Measurements from ENCODE around the gene ODF4. TPM values are rescaled to one million over a fixed set of nuclear protein-coding genes. Genes with fewer than 3 reads are reported as not detected.

ODF4 gene, protein sequence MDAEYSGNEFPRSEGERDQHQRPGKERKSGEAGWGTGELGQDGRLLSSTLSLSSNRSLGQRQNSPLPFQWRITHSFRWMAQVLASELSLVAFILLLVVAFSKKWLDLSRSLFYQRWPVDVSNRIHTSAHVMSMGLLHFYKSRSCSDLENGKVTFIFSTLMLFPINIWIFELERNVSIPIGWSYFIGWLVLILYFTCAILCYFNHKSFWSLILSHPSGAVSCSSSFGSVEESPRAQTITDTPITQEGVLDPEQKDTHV
- total RNA-seq, result not detected in 2 replicates
- not detected for polyA plus RNA-seq (2012)

DNA sequence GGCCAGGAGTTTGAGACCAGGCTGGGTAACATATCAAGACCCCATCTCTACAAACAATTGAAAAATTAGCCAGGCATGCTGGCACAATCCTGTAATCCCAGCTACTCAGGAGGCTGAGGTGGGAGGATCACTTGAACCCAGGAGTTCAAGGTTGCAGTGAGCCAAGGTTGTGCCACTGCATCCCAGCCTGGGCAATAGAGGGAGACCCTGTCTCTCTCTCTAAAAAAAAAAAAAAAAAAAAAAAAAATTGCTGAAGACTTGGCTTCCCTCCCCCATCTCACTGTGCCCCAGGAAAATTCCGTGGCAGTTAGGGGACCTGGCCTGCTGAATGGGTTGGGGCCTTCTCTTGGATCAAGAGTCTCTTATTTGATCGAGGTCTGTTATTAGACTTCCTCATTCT, at the start of gene ODF4:
ODF4 (plus strand) TSS at position 301 of the 400 bp plus-strand sequence. CDS start 212 bp downstream, outside the sequence.
- no peak for DNase-seq (ENCODE audit: low read depth)

DNA sequence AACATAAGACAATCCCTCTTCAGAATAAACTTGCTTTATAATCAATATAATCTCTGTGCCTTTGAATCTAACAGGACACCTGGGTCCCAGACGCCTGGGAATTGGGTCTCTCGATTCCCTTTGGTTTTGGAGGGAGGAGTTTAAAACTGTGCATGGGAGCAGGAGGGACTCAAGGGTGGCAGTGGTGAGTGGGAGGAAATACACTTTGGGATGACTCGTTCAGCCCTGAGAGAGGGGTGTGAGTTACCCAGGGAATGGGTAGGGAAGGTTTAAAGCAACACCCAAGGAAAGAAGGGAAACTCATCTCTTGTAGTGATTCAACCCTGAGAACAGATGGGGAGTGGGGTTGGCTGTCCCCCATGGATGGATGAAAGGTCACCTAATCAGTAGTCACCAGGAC, 49.6 kb upstream of the ODF4 start:
- no peak for DNase-seq (ENCODE audit: low read depth)

- no peak for DNase-seq (ENCODE audit: low read depth)
Measured at GRCh38 chr17:8292639-8293395, 46.8 kb upstream of the ODF4 start.

DNA sequence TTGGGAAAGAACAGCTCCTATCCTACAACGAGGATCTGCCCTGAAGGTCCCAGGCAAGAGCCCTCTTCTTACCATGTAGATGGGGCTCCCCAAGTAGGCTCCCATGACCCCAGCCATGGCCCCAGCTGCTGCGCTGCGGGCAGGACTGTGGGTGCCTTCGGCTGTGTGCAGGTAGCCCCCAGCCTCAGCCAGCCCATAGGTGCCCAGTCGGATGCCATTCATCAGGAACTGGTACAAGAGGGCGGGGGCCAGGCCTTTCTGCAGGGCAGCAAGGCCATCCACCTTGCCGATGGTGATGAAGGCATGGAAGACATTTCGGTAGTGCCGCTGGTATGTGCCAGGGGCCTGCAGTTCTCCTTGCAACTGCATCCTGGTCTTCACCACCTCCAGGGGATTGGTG, 45.3 kb upstream of the ODF4 start:
- DNase-seq (ENCODE audit: low read depth), result no peak

GRCh38 chr17:8294814-8295316, 44.8 kb upstream of the ODF4 start:
- DNase-seq (ENCODE audit: low read depth), result no peak

GRCh38 chr17:8300226-8300625, 39.4 kb upstream of the ODF4 start:
- no peak for DNase-seq (ENCODE audit: low read depth)

GRCh38 chr17:8300627-8301242, 38.9 kb upstream of the ODF4 start:
- DNase-seq (ENCODE audit: low read depth), result peak; percentile 72

GRCh38 chr17:8310601-8311123, 29.0 kb upstream of the ODF4 start:
- DNase-seq (ENCODE audit: low read depth), result no peak

DNA sequence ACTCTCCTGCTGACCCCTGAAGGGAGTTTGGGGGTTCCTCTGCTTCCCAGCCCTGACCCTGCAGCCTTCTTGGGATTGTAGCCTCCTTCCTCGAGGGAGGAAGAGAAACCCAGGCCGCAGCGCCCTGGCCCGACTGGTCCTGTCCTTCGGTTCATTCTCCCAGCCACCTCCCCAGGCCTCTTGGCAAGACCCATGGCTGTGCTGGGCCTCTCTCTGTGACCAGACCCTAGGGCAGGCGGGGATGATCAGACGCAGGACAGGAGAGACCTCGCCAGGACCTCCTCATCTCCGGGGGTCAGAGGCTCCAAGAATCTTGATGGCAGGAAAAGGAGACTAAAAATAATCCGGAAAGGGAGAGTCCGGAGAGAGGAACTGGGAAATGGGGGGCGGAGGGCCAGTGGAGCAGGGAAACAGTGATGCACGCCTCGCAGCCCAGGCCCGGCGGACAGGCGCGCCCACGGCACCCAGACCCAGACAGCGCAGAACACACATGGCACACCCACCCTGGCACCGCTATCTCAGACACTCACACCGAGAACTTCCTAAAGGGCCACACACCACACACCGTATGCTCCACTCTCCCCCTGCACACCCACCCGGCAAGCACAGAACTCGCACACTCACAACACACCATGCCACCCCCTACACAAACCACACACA, 28.4 kb upstream of the ODF4 start:
- DNase-seq (ENCODE audit: low read depth), result no peak

DNA sequence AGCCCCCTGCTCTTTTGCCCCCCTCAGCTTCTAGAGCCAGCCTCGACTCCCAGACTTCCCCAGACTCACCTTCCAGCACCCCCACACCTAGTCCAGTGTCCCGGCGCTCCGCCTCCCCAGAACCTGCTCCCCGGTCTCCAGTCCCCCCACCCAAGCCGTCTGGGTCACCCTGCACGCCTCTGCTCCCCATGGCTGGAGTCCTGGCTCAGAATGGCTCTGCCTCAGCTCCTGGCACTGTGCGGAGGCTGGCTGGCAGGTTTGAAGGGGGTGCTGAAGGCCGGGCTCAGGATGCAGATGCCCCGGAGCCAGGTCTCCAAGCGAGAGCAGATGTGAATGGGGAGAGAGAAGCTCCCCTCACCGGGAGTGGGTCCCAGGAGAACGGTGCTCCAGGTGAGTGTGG, 27.4 kb upstream of the ODF4 start:
- no peak for DNase-seq (ENCODE audit: low read depth)

GRCh38 chr17:8312726-8313600, 26.7 kb upstream of the ODF4 start:
- no peak for DNase-seq (ENCODE audit: low read depth)

DNA sequence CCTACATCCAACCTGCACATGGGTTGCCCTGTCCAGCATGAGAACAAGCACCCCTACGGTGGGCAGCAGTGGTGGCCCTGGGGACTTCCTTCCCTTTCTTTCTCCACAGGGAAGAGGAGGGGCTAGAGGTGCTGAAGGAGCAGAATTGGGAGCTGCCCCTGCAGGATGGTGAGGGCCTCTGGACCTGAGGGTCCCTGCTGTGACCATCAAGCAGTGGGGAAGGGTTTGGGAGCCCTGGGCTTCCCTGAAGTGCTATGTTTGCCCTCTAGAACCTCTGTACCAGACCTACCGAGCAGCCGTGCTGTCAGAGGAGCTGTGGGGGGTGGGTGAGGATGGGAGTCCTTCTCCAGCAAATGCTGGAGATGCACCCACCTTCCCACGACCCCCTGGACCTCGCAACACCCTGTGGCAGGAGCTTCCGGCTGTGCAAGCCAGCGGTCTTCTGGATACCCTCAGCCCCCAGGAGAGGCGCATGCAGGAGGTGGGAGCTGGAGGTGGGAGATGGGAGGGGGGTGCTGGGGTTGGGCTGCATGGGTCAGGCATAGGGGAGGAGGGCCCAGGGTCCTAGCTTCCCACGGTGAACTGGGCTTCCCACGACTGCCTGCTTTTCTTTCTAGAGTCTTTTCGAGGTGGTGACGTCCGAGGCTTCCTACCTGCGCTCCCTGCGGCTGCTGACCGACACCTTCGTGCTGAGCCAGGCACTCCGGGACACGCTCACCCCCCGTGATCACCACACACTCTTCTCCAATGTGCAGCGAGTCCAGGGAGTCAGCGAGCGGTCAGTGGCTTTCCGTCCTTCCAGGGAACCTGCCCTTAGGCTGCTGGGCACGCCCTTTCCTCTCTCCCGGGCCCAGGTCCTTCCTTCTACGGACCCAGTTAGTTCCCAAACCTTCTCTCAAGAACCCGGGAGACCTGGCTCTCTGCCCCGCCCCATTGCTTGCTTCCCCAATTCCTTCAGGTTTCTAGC, 24.6 kb upstream of the ODF4 start:
- no peak for DNase-seq (ENCODE audit: low read depth)

GRCh38 chr17:8315764-8316217, 23.8 kb upstream of the ODF4 start:
- no peak for DNase-seq (ENCODE audit: low read depth)

- no peak for DNase-seq (ENCODE audit: low read depth)
Measured at GRCh38 chr17:8318010-8318935, 21.4 kb upstream of the ODF4 start.

GRCh38 chr17:8320262-8320661, 19.4 kb upstream of the ODF4 start:
- DNase-seq (ENCODE audit: low read depth), result no peak

GRCh38 chr17:8320990-8321389, 18.6 kb upstream of the ODF4 start:
- DNase-seq (ENCODE audit: low read depth), result no peak

GRCh38 chr17:8322061-8322460, 17.6 kb upstream of the ODF4 start:
- no peak for DNase-seq (ENCODE audit: low read depth)

DNA sequence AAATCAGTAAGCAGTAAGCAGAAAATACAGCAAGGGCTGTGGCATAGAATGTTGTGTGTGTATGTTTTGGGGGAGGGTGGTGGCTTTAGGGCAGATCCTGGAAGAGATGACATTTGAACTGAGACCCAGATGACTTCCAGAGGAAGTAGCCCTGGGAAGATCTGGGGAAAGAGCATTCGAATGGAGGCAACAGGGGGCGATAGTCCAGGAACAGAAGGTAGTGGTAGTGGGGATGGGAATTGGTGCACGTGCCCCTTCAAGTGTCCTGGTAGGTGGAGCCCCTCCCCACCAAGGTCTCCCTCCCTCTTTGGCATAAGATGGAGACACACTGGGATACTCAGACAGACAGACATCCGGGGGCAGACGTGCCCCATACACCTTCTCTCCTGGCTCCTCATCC, 15.5 kb upstream of the ODF4 start:
- no peak for DNase-seq (ENCODE audit: low read depth)

Data from myocyte (in vitro differentiated cells).